ENCODE results near the gene YWHAE.

- no peak for TF ChIP-seq EZH2 (IDR thresholded peaks at IDR 0.05)
- TF ChIP-seq, protein P1, sequence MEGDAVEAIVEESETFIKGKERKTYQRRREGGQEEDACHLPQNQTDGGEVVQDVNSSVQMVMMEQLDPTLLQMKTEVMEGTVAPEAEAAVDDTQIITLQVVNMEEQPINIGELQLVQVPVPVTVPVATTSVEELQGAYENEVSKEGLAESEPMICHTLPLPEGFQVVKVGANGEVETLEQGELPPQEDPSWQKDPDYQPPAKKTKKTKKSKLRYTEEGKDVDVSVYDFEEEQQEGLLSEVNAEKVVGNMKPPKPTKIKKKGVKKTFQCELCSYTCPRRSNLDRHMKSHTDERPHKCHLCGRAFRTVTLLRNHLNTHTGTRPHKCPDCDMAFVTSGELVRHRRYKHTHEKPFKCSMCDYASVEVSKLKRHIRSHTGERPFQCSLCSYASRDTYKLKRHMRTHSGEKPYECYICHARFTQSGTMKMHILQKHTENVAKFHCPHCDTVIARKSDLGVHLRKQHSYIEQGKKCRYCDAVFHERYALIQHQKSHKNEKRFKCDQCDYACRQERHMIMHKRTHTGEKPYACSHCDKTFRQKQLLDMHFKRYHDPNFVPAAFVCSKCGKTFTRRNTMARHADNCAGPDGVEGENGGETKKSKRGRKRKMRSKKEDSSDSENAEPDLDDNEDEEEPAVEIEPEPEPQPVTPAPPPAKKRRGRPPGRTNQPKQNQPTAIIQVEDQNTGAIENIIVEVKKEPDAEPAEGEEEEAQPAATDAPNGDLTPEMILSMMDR (IDR thresholded peaks at IDR 0.05), result no peak
Measured at GRCh38 chr17:1414634-1415033, 14.6 kb upstream of the YWHAE start.

Measured in neural progenitor cell (in vitro differentiated cells).